Endothelial cell of hepatic sinusoid (primary cell): ENCODE data around the gene INO80.

ENCODE experiments used
- in situ Hi-C: cut with HindIII; loops from 2 replicates; pipeline ENCODE4 v1.10.0; 2017; ENCODE audit warnings: low sequenced_read_pairs

Gene INO80

GRCh38 chr15:41047474-41047873 lies 68.6 kb downstream of the INO80 start:
- in situ Hi-C loops: no loop called here

GRCh38 chr15:41043276-41043951 lies 72.7 kb downstream of the INO80 start:
- in situ Hi-C loops: no loop called here

- in situ Hi-C loops: no loop called here
These were observed 73.2 kb downstream of the INO80 start for GRCh38 chr15:41042851-41043250.

- in situ Hi-C loops: no loop called here
These were observed 77.0 kb downstream of the INO80 start for GRCh38 chr15:41039121-41039520.

GRCh38 chr15:41032079-41032328 lies 84.1 kb downstream of the INO80 start:
- in situ Hi-C loops: no loop called here

- in situ Hi-C loops: no loop called here
These were observed 84.6 kb downstream of the INO80 start for GRCh38 chr15:41031232-41032078.

- in situ Hi-C loops: loop anchor here (5.0 kb wide), 1 partner anchor 68 kb away; no protein-coding TSS in a partner anchor
These were observed 87.2 kb downstream of the INO80 start for GRCh38 chr15:41028853-41029252.

- in situ Hi-C loops: loop anchor here (5.0 kb wide), 1 partner anchor 72 kb away; no protein-coding TSS in a partner anchor
These were observed 90.7 kb downstream of the INO80 start for GRCh38 chr15:41025393-41025792.

GRCh38 chr15:41024885-41025284 lies 91.2 kb downstream of the INO80 start:
- in situ Hi-C loops: loop anchor here (5.0 kb wide), 2 partner anchors 63 to 72 kb away; no protein-coding TSS in a partner anchor

- in situ Hi-C loops: loop anchor here (5.0 kb wide), 1 partner anchor 62 kb away; no protein-coding TSS in a partner anchor
These were observed 91.9 kb downstream of the INO80 start for GRCh38 chr15:41024131-41024530.

- in situ Hi-C loops: loop anchor here (5.0 kb wide), 1 partner anchor 60 kb away; no protein-coding TSS in a partner anchor
These were observed 93.5 kb downstream of the INO80 start for GRCh38 chr15:41022487-41023090.

GRCh38 chr15:41020829-41021228 lies 95.3 kb downstream of the INO80 start:
- in situ Hi-C loops: loop anchor here (5.0 kb wide), 1 partner anchor 59 kb away; no protein-coding TSS in a partner anchor

GRCh38 chr15:41020311-41020710 lies 95.8 kb downstream of the INO80 start:
- in situ Hi-C loops: loop anchor here (5.0 kb wide), 1 partner anchor 58 kb away; no protein-coding TSS in a partner anchor

- in situ Hi-C loops: loop anchor here (5.0 kb wide), 1 partner anchor 112 kb away; no protein-coding TSS in a partner anchor
These were observed 96.9 kb downstream of the INO80 start for GRCh38 chr15:41019174-41019573.

GRCh38 chr15:41018534-41018933 lies 97.5 kb downstream of the INO80 start:
- in situ Hi-C loops: loop anchor here (5.0 kb wide), 1 partner anchor 111 kb away; no protein-coding TSS in a partner anchor

- in situ Hi-C loops: loop anchor here (5.0 kb wide), 1 partner anchor 110 kb away; no protein-coding TSS in a partner anchor
These were observed 98.9 kb downstream of the INO80 start for GRCh38 chr15:41017066-41017735.

- in situ Hi-C loops: no loop called here
These were observed 102.2 kb downstream of the INO80 start for GRCh38 chr15:41013691-41014414.

GRCh38 chr15:41011055-41011815 lies 104.8 kb downstream of the INO80 start:
- in situ Hi-C loops: no loop called here

- in situ Hi-C loops: no loop called here
These were observed 105.7 kb downstream of the INO80 start for GRCh38 chr15:41010345-41010744.
